GM21423 (cell line): ENCODE results near the gene KIF18B.

Experiments used
- ATAC-seq: cut with Tn5 transposase; IDR thresholded peaks from one replicate; pipeline ENCODE4 v1.9.1; 2021; ENCODE audit warnings: mild to moderate bottlenecking, moderate library complexity; ENCODE audit not compliant: unreplicated experiment

KIF18B gene

GRCh38 chr17:44884941-44885340 is 62.6 kb downstream of the KIF18B start:
- ATAC-seq, result no peak

- no peak for ATAC-seq
Observed at GRCh38 chr17:44881145-44881544, 66.4 kb downstream of the KIF18B start.

GRCh38 chr17:44880062-44880461 is 67.5 kb downstream of the KIF18B start:
- ATAC-seq, result no peak

GRCh38 chr17:44879376-44879775 is 68.2 kb downstream of the KIF18B start:
- ATAC-seq, result no peak

- ATAC-seq, result no peak
Observed at GRCh38 chr17:44878627-44879221, 68.8 kb downstream of the KIF18B start.

- ATAC-seq, result no peak
Observed at GRCh38 chr17:44877121-44877520, 70.5 kb downstream of the KIF18B start.

GRCh38 chr17:44875761-44876160 is 71.8 kb downstream of the KIF18B start:
- no peak for ATAC-seq
